Measurements from ENCODE around the gene ABR. TPM values are rescaled to one million over a fixed set of nuclear protein-coding genes. Genes with fewer than 3 reads are reported as not detected.
"Not testable (repeated sequence)": the region's sequence is repeated elsewhere in the genome, so short reads cannot be mapped to it uniquely, and the experiment has no call there.

The ABR gene
- total and polyA plus RNA-seq, 10 donors: 18.5 to 183 (median 121) TPM

DNA sequence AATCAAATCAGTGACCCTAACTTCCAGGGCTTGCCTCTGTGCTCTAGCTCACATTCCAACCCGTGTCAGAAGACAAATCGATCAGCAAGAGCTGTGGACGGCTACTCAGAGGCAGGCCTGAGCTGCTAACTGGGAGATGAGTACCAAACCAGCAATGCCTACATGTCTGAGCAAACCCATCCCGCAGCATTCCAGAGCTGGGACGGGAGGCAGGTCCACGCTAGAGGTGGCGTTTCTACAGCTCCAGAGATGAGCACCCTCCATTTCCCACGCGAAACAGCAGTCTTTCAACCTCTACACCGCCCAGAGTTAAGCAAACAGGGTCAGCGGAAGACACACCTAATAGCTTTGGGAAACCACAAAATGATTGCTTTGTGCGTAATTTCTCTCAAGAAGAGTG is 206.7 kb downstream of the ABR start:
- 82 to 91% (median 84%) methylated on average over 12 of the region's 12 CpGs for WGBS, 5 donors
- no peak for DNase-seq
- Histone ChIP-seq H3K36me3 (no peaks in the 10 kb centered on the region), H3K27ac (no peak overlapping the region), H3K27me3 (replicated peaks in 1 of 7) (peaks cover 0 to 77% (median 13%) of the 10 kb centered on the region in 7 donors), H3K4me3 (no peak overlapping the region), H3K4me1 (peaks cover 0 to 15% (median 5%) of the 10 kb centered on the region in 6 donors), H3K9me3 (no peaks in the 10 kb centered on the region)
- intact Hi-C loops (cut with DNase I; ENCODE audit: low total_unique reads): no loop called here
- no peak for TF ChIP-seq POLR2A (IDR thresholded peaks at IDR 0.05)
- no peak for TF ChIP-seq POLR2AphosphoS5 (IDR thresholded peaks at IDR 0.05)
- TF ChIP-seq, protein P1, sequence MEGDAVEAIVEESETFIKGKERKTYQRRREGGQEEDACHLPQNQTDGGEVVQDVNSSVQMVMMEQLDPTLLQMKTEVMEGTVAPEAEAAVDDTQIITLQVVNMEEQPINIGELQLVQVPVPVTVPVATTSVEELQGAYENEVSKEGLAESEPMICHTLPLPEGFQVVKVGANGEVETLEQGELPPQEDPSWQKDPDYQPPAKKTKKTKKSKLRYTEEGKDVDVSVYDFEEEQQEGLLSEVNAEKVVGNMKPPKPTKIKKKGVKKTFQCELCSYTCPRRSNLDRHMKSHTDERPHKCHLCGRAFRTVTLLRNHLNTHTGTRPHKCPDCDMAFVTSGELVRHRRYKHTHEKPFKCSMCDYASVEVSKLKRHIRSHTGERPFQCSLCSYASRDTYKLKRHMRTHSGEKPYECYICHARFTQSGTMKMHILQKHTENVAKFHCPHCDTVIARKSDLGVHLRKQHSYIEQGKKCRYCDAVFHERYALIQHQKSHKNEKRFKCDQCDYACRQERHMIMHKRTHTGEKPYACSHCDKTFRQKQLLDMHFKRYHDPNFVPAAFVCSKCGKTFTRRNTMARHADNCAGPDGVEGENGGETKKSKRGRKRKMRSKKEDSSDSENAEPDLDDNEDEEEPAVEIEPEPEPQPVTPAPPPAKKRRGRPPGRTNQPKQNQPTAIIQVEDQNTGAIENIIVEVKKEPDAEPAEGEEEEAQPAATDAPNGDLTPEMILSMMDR (IDR thresholded peaks at IDR 0.05 in 8 of 11, conservative IDR thresholded peaks at IDR 0.05 in 3 of 11): no peak

DNA sequence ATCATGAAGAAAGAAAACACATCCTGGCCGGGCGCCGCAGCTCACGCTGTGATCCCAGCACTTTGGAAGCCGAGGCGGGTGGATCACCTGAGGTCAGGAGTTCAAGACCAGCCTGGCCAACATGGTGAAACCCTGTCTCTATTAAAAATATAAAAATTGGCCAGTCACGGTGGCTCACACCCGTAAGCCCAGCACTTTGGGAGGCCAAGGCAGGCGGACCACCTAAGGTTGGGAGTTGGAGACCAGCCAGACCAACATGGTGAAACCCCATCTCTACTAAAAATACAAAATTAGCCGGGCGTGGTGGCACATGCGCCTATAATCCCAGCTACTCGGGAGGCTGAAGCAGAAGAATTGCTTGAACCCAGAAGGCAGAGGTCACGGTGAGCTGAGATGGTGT is 207.9 kb downstream of the ABR start:
- H3K27ac ChIP-seq; H3K4me3 ChIP-seq; H3K9me3 ChIP-seq; DNase-seq; intact Hi-C loops (cut with DNase I; ENCODE audit: low total_unique reads); H3K36me3 ChIP-seq; H3K4me1 ChIP-seq: not testable (repeated sequence)
- 89 to 95% (median 91%) methylated on average over 14 of the region's 14 CpGs for WGBS, 5 donors
- H3K27me3 ChIP-seq (replicated peaks in 1 of 7): peaks cover 0 to 76% (median 2%) of the 10 kb centered on the region in 7 donors

DNA sequence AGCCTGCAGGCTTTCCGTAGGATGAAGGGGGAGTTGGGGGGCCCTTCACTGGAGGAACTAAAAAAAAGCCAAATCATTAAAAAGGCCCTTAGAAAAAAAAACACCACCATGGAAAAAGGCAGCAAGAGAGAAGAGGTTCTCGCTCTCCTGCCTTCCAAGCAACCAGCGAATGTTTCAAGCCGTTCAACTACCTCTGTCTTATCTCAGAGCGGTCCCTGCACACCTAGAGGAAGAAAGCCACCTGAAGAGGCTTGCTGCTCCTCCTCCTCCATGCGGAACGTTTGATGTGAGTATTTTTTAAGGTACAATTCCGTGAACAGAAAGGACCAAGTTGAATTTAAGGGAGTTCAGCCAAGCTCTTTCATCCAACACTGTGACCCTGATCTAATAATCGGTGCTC is 209.4 kb downstream of the ABR start:
- WGBS, 5 donors: 75 to 81% (median 78%) methylated on average over 9 of the region's 9 CpGs
- Histone ChIP-seq H3K4me1 (peaks cover 0 to 3% (median 0%) of the 10 kb centered on the region in 6 donors), H3K36me3 (no peaks in the 10 kb centered on the region), H3K27ac (no peak overlapping the region), H3K27me3 (replicated peaks in 1 of 7) (peaks cover 0 to 64% (median 0%) of the 10 kb centered on the region in 7 donors), H3K4me3 (no peak overlapping the region), H3K9me3 (no peaks in the 10 kb centered on the region)
- intact Hi-C loops (cut with DNase I; ENCODE audit: low total_unique reads): no loop called here
- no peak for DNase-seq
- no peak for TF ChIP-seq POLR2AphosphoS5 (IDR thresholded peaks at IDR 0.05)
- no peak for TF ChIP-seq POLR2A (IDR thresholded peaks at IDR 0.05)
- TF ChIP-seq, protein P1 (IDR thresholded peaks at IDR 0.05 in 8 of 11, conservative IDR thresholded peaks at IDR 0.05 in 3 of 11): no peak

DNA sequence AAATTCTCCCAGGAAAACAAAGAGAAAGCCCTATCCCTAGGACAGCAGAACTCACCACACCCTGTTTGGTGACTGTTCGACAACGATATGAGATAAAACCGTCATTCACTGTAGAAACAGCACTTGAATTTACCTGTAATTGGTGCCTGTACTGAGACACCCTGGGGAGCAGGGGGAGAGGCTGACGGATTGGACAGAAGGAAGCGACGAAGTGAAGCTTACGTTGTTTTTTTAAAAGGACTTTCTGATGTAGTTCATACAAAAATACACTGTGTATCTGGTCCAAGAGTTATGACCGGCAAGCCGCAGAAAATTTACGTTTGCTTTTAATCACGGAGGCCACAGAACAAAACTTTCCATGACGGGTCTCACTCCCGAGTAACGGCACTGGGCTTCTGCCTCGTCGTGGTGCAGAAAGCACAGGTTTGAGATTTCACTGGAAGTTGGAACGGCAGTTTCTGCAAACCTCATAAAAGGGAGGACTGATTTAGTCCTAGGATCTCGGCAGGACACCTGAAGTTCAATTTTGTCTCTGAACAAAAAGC is 209.9 kb downstream of the ABR start:
- Histone ChIP-seq H3K27me3 (replicated peaks in 1 of 7) (peaks cover 0 to 59% (median 0%) of the 10 kb centered on the region in 7 donors), H3K27ac (no peak overlapping the region), H3K4me3 (no peak overlapping the region), H3K36me3 (no peaks in the 10 kb centered on the region), H3K9me3 (no peaks in the 10 kb centered on the region), H3K4me1 (no peaks in the 10 kb centered on the region)
- DNase-seq: no peak
- intact Hi-C loops (cut with DNase I; ENCODE audit: low total_unique reads): no loop called here
- TF ChIP-seq POLR2AphosphoS5 (IDR thresholded peaks at IDR 0.05) (no peak), POLR2A (IDR thresholded peaks at IDR 0.05) (no peak)
- TF ChIP-seq, protein P1 (IDR thresholded peaks at IDR 0.05 in 8 of 11, conservative IDR thresholded peaks at IDR 0.05 in 3 of 11): no peak
- 61 to 74% (median 67%) methylated on average over 18 of the region's 18 CpGs for WGBS, 5 donors

Measured in spleen (tissue), 11 donors.